Measurements from ENCODE around the gene KLK15.
A peak's percentile ranks its signal among the peaks of the same experiment; 100 is the strongest.
"Not testable (repeated sequence)": the region's sequence is repeated elsewhere in the genome, so short reads cannot be mapped to it uniquely, and the experiment has no call there.

KLK15 gene

DNA sequence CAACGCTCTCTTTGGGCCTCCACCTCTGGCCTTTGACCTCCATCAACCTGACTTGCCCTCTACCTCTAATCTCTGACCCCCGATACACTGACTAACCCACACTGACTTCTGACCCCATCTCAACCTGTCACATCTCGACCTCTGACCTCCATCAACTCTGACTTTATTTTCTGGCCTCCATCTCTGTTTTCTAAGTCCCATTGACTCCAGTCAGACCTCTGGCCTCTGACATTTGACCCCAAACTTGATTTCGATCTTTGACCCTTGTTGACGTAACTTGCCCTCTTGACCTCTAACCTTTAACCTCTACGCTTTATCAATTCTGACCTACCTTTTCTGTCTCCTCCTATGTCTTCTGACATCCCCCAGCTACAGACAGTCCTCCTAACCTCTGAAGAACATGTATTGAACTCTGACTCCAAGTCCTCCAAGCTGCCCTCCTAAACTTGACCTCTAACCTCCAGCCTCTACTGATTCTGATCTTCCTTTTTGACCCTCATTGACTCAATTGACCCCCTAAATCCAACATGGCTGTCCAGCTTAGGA is 42.4 kb downstream of the KLK15 start:
- no peak for TF ChIP-seq ZFX (IDR thresholded peaks at IDR 0.05; ENCODE audit: borderline replicate concordance)
- TF ChIP-seq, protein P1, sequence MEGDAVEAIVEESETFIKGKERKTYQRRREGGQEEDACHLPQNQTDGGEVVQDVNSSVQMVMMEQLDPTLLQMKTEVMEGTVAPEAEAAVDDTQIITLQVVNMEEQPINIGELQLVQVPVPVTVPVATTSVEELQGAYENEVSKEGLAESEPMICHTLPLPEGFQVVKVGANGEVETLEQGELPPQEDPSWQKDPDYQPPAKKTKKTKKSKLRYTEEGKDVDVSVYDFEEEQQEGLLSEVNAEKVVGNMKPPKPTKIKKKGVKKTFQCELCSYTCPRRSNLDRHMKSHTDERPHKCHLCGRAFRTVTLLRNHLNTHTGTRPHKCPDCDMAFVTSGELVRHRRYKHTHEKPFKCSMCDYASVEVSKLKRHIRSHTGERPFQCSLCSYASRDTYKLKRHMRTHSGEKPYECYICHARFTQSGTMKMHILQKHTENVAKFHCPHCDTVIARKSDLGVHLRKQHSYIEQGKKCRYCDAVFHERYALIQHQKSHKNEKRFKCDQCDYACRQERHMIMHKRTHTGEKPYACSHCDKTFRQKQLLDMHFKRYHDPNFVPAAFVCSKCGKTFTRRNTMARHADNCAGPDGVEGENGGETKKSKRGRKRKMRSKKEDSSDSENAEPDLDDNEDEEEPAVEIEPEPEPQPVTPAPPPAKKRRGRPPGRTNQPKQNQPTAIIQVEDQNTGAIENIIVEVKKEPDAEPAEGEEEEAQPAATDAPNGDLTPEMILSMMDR (IDR thresholded peaks at IDR 0.05) = no peak
- no peak overlapping the region; the same call in 1 of the 2 replicates for H3K27ac ChIP-seq

DNA sequence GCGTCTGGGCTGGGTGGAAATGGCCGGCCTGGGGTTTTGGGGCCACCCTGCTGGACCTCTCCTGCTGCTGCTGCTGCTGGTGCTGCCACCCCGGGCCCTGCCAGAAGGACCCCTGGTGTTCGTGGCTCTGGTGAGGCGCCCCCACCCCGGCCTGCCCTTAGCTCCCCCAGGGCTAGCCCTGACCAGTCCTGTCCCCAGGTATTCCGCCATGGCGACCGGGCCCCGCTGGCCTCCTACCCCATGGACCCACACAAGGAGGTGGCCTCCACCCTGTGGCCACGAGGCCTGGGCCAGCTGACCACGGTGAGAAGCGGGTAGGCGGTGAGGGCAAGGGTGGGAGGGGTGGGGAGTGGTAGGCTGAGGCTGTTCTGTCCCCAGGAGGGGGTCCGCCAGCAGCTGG is 43.0 kb downstream of the KLK15 start, which contains the start of gene ACP4:
TSS of gene ACP4 (plus strand) at position 20 of the 400 bp plus-strand sequence. CDS start at position 20, 0 bp downstream.
- TF ChIP-seq, protein P1 (IDR thresholded peaks at IDR 0.05) = no peak
- TF ChIP-seq ZFX (IDR thresholded peaks at IDR 0.05; ENCODE audit: borderline replicate concordance) = no peak
- H3K27ac ChIP-seq = no peak within 1 kb of the TSS; the same call in 1 of the 2 replicates

DNA sequence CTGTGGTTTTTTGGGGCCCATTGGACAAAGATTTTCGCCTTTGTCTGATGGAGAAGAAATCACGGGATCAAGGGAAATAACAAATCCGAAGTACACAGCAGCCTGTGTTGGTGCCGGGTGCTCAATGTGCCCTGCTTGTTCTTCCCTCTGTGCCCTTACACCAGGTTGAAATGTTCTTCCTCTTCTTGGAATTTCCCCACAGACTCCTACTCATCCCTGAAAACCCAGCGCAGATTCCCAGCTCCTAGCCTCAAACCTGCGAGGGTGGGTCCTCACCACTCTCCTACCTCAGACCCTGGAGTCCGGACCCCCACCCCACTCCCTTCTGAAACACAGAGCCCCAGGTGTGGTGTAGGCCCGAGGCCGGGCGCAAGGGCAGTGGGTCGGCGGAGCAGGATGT is 48.0 kb downstream of the KLK15 start:
- no peak overlapping the region for H3K27ac ChIP-seq
- TF ChIP-seq, protein P1 (IDR thresholded peaks at IDR 0.05) = no peak
- TF ChIP-seq ZFX (IDR thresholded peaks at IDR 0.05; ENCODE audit: borderline replicate concordance) = no peak

DNA sequence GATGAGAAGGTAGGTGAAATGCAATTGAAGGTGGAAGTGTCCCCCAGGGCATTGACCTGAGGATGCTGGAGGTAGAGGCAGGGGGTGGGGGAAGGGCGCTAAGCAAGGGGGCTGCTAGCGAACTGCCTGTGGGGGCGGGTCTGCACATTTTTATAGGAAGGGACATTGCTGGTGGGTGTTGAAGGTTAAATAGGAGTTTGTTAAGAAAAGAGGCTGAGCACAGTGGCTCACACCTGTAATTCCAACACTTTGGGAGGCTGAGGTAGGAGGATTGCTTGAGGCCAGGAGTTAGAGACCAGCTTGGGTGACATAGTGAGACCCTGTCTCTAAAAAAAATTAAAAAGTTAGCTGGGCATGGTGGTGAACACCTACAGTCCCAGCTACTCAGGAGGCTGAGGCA is 48.7 kb downstream of the KLK15 start:
- H3K27ac ChIP-seq = no peak overlapping the region
- TF ChIP-seq, protein P1 (IDR thresholded peaks at IDR 0.05) = no peak
- TF ChIP-seq ZFX (IDR thresholded peaks at IDR 0.05; ENCODE audit: borderline replicate concordance) = no peak

DNA sequence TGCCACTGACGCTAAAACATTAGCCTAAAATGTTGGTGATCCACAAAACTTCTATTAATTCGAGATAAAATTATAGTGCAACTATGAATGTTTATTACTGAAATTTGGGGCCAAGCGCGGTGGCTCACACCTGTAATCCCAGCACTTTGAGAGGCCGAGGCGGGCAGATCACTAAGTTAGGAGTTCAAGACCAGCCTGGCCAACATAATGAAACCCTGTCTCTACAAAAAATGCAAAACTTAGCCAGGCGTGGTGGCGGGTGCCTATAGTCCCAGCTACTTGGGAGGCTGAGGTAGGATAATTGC is 49.6 kb downstream of the KLK15 start:
- H3K27ac ChIP-seq = not testable (repeated sequence)
- TF ChIP-seq, protein P1 (IDR thresholded peaks at IDR 0.05) = peak; percentile 41

DNA sequence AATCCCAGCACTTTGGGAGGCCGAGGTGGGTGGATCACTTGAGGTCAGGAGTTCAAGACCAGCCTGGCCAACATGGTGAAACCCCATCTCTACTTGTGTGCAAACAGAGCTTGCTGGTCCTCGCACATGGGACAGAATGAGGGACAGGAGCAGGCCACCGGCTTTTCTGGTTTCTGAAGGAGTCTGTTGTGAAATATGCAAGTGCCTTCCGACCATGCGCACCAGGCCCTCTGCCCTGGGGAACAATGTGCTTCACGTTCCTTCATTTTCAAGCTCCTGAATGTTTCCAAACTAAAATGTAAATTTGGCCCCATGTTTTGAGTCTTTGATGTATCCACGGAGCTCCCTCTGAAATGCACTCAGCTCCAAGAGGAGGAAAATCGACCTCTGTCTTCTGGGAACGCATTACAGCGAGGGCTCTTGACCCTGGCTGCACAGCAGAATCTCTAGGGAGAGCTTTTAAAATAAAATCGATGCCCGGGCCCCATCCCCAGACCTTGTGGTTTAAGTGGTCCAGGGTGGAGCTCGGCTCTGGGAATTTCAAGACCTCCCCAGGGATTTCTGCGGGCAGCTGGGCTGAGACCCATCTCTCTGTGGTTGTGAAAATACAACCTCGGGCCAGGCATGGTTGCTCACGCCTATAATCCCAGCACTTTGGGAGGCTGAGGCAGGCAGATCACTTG is 52.5 kb downstream of the KLK15 start:
- no peak for TF ChIP-seq ZFX (IDR thresholded peaks at IDR 0.05; ENCODE audit: borderline replicate concordance)
- TF ChIP-seq, protein P1 (IDR thresholded peaks at IDR 0.05) = no peak
- no peak overlapping the region for H3K27ac ChIP-seq

All from 22Rv1 (cell line).